Keratinocyte (primary cell): ENCODE results near the gene FRYL.

Experiments used
- CTCF ChIP-seq, 3 experiments: IDR thresholded peaks in 1 of 3; conservative IDR thresholded peaks in 1 of 3; optimal IDR thresholded peaks in 1 of 3; 2 replicates in 2 of 3; 3 replicates in 1 of 3; pipeline versions ENCODE3 to v1.5.1; 2011; ENCODE audit warnings: low read length in 3 of 3, mild to moderate bottlenecking in 3 of 3, moderate library complexity in 2 of 3, control low read depth in 1 of 3, inconsistent platforms in 1 of 3; ENCODE audit not compliant: insufficient read depth in 2 of 3; ENCODE audit errors: extremely low read depth in 1 of 3
- EZH2 ChIP-seq: IDR thresholded peaks from one replicate; pipeline ENCODE4 v1.6.1; 2012; ENCODE audit warnings: inconsistent platforms, mild to moderate bottlenecking, low read length, moderate library complexity

DNA sequence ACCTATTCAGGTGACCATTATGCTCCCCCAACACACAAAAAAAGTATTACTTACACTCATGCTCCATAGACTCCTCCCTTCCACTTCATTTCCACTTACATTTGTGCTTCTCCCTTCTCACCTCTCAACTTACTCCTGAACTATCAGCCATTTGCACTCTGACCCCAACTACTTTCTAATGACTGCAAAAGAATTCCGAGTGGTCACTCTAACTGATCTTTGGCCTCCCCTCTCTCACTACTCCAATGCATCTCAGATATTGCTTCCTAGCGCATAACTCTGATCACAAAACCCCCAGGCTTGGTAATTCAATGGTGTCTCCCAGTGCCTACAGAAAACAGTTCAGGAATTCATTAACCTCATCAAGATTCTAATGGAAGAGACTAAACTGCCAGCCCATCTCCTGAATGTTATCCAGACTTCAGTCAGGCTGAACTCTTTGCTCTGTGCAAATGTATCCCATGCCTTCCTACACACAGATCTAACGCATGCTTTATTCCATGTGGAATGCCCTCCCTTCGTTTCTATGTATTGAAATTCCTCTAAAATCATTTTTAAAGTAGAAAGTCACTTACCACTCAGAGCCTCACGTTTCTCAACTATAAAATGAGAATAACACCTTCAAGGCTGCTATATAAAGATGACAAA, 61.1 kb downstream of the FRYL start:
- TF ChIP-seq CTCF (optimal IDR thresholded peaks at IDR 0.05 in 1 of 3, IDR thresholded peaks at IDR 0.05 in 1 of 3, conservative IDR thresholded peaks at IDR 0.05 in 1 of 3; ENCODE audit: extremely low read depth in 1 of 3, insufficient read depth in 2 of 3, low read length in 3 of 3) (no peak), EZH2 (no peak)
